ENCODE results near the gene ATL3. TPM values are rescaled to one million over a fixed set of nuclear protein-coding genes. Genes with fewer than 3 reads are reported as not detected.

The ATL3 gene
- total RNA-seq (2021; ENCODE audit: unreplicated experiment) (79.0 TPM), Bru-seq, nascent RNA (percentile 88 among the genes with signal in this experiment), BruChase-seq, experiment 1, labeled RNA remaining after a 2-hour chase (percentile 96 among the genes with signal in this experiment), BruChase-seq, experiment 2, labeled RNA remaining after a 6-hour chase (percentile 98 among the genes with signal in this experiment)
- polyA plus RNA-seq (2012; ENCODE audit: insufficient read length): 12.9 TPM
- long read RNA-seq, full-length matches to known transcripts: 44 of 99 reads
- long read RNA-seq, partial matches to known transcripts: 14 of 99 reads
- long read RNA-seq, other reads (novel, unspliced or antisense): 41 of 99 reads

GRCh38 chr11:63671322-63672155 lies at the start of gene ATL3:
TSS of gene ATL3 (minus strand) at chr11:63671376. CDS start at chr11:63671335, 41 bp downstream.
- DNase-seq (ENCODE audit: low read depth, low spot score) (peak; percentile 83), ATAC-seq (peak; percentile 94)
- H3K36me3 ChIP-seq (ENCODE audit: control insufficient read depth, insufficient read depth, low read length): no peaks in the 10 kb centered on the region
- intact Hi-C loops (cut with micrococcal nuclease; ENCODE audit: unreplicated experiment): no loop called here
- no TSS peak for BruUV-seq (replicated peaks)
- H3K4me1 ChIP-seq (ENCODE audit: control insufficient read depth, insufficient read depth, low read length): peaks cover 16% of the 10 kb centered on the region
- peak within 1 kb of the TSS; percentile 72 to 88 for H3K4me3 ChIP-seq (ENCODE audit: low read depth in 2 of 2, low read length in 2 of 2)
- no peaks in the 10 kb centered on the region for H3K9me3 ChIP-seq (ENCODE audit: control insufficient read depth, insufficient read depth, low read depth, low read length)
- POLR2A ChIA-PET: no interaction called here
- CTCF ChIA-PET: interaction anchor here (0.5 to 0.9 kb wide), 3 partner anchors 11 to 96 kb away, joined by 3 read pairs; no protein-coding TSS in a partner anchor
- in situ Hi-C loops (cut with HindIII; ENCODE audit: low pct_unique_long_range_greater_than_20kb, low sequenced_read_pairs): no loop called here
- H3K27ac ChIP-seq (ENCODE audit: low read length): peak within 1 kb of the TSS; percentile 97
- no peaks in the 10 kb centered on the region for H3K27me3 ChIP-seq (ENCODE audit: control insufficient read depth, insufficient read depth, low read length)
- TF ChIP-seq POLR2AphosphoS5 (IDR thresholded peaks at IDR 0.05; ENCODE audit: low read depth, low read length): peak; percentile 88
- TF ChIP-seq SIN3A (IDR thresholded peaks at IDR 0.05; ENCODE audit: borderline replicate concordance, insufficient read depth, low read depth, low read length): 0 out of 2 replicates have a peak, but pooled peaks have one; percentile 18
- peak; percentile 59; the same call in 1 of the 2 replicates for TF ChIP-seq TCF7L2 (IDR thresholded peaks at IDR 0.05; ENCODE audit: low read depth, low read length)
- no peak for TF ChIP-seq CTCF (IDR thresholded peaks at IDR 0.05)
- 0 out of 4 replicates have a peak, but pooled peaks of 1 of the 2 experiments have one; percentile 26 for TF ChIP-seq REST (IDR thresholded peaks at IDR 0.05; ENCODE audit: insufficient read depth in 1 of 2, low read depth in 2 of 2, low read length in 1 of 2)

GRCh38 chr11:63720611-63721010 lies 49.4 kb upstream of the ATL3 start:
- H3K27me3 ChIP-seq (ENCODE audit: control insufficient read depth, insufficient read depth, low read length): no peaks in the 10 kb centered on the region
- DNase-seq (ENCODE audit: low read depth, low spot score) (no peak), ATAC-seq (no peak)
- no peaks in the 10 kb centered on the region for H3K36me3 ChIP-seq (ENCODE audit: control insufficient read depth, insufficient read depth, low read length)
- no peaks in the 10 kb centered on the region for H3K4me1 ChIP-seq (ENCODE audit: control insufficient read depth, insufficient read depth, low read length)
- intact Hi-C loops (cut with micrococcal nuclease; ENCODE audit: unreplicated experiment): no loop called here
- no peak overlapping the region for H3K27ac ChIP-seq (ENCODE audit: low read length)
- no peak overlapping the region for H3K4me3 ChIP-seq (ENCODE audit: low read depth in 2 of 2, low read length in 2 of 2)
- no peak for TF ChIP-seq CTCF (IDR thresholded peaks at IDR 0.05)
- no peak for TF ChIP-seq REST (IDR thresholded peaks at IDR 0.05; ENCODE audit: insufficient read depth in 1 of 2, low read depth in 2 of 2, low read length in 1 of 2)
- no peak for TF ChIP-seq POLR2AphosphoS5 (IDR thresholded peaks at IDR 0.05; ENCODE audit: low read depth, low read length)
- TF ChIP-seq SIN3A (IDR thresholded peaks at IDR 0.05; ENCODE audit: borderline replicate concordance, insufficient read depth, low read depth, low read length): no peak
- TF ChIP-seq TCF7L2 (IDR thresholded peaks at IDR 0.05; ENCODE audit: low read depth, low read length): no peak
- no TSS peak for BruUV-seq (replicated peaks)
- H3K9me3 ChIP-seq (ENCODE audit: control insufficient read depth, insufficient read depth, low read depth, low read length): no peaks in the 10 kb centered on the region
- ChIA-PET POLR2A (no interaction called here), CTCF (no interaction called here)
- in situ Hi-C loops (cut with HindIII; ENCODE audit: low pct_unique_long_range_greater_than_20kb, low sequenced_read_pairs): no loop called here
